Measurements from ENCODE around the gene SLC25A48.

SLC25A48 gene

DNA sequence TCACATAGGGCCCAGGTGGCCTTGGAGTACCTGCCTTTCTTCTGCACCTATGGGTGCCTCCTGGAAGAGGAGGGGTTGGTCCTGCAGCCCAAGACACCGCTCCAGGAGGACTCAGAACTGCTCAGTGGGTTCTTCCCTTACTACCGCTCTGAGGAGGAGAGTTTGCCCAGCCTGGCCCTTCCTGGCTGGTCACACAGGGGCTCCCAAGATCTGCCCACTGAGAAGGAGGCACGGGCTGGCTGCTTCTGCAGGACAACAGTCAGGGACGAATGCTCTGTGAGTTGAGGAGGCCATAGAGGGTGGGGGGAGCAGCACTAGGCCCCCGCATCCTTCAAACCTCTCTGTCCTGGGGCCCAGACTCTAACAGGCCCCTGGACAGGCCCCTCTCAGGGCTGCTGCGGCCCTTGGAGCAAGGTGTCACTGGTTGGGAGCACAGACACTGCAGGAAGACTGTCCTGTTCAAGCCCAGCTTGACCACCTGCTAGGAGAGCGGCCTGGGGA, 9.9 kb upstream of the SLC25A48 start:
- no peak overlapping the region for H2AFZ ChIP-seq (ENCODE audit: low read length)
- no peak overlapping the region for H3K4me2 ChIP-seq (ENCODE audit: low read length)
- H3K9me2 ChIP-seq (ENCODE audit: low read depth, low read length): no peaks in the 10 kb centered on the region
- no peak overlapping the region for H3K9ac ChIP-seq (ENCODE audit: low read length)
- no peaks in the 10 kb centered on the region for H3K27me3 ChIP-seq (ENCODE audit: insufficient read depth, low read length)
- H3K4me1 ChIP-seq (ENCODE audit: insufficient read depth, low read length, severe bottlenecking): no peaks in the 10 kb centered on the region
- H3K79me2 ChIP-seq (ENCODE audit: insufficient read depth, low read length): no peaks in the 10 kb centered on the region
- H3K9me3 ChIP-seq (ENCODE audit: low read length): no peaks in the 10 kb centered on the region
- no peaks in the 10 kb centered on the region for H3F3A ChIP-seq (ENCODE audit: insufficient read depth, low read length)
- no peak overlapping the region for H3K27ac ChIP-seq (ENCODE audit: low read depth, low read length, poor library complexity, severe bottlenecking)
- no peaks in the 10 kb centered on the region for H3K36me3 ChIP-seq (ENCODE audit: insufficient read depth, low read length)
- TF ChIP-seq, protein P1, sequence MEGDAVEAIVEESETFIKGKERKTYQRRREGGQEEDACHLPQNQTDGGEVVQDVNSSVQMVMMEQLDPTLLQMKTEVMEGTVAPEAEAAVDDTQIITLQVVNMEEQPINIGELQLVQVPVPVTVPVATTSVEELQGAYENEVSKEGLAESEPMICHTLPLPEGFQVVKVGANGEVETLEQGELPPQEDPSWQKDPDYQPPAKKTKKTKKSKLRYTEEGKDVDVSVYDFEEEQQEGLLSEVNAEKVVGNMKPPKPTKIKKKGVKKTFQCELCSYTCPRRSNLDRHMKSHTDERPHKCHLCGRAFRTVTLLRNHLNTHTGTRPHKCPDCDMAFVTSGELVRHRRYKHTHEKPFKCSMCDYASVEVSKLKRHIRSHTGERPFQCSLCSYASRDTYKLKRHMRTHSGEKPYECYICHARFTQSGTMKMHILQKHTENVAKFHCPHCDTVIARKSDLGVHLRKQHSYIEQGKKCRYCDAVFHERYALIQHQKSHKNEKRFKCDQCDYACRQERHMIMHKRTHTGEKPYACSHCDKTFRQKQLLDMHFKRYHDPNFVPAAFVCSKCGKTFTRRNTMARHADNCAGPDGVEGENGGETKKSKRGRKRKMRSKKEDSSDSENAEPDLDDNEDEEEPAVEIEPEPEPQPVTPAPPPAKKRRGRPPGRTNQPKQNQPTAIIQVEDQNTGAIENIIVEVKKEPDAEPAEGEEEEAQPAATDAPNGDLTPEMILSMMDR (IDR thresholded peaks at IDR 0.05; ENCODE audit: low read length): no peak
- TF ChIP-seq EZH2 (IDR thresholded peaks at IDR 0.05; ENCODE audit: borderline replicate concordance, low read length): no peak
- no peaks in the 10 kb centered on the region for H4K20me1 ChIP-seq (ENCODE audit: insufficient read depth, low read length)
- no peak overlapping the region for H3K4me3 ChIP-seq (ENCODE audit: low read depth, low read length, poor library complexity, severe bottlenecking)

DNA sequence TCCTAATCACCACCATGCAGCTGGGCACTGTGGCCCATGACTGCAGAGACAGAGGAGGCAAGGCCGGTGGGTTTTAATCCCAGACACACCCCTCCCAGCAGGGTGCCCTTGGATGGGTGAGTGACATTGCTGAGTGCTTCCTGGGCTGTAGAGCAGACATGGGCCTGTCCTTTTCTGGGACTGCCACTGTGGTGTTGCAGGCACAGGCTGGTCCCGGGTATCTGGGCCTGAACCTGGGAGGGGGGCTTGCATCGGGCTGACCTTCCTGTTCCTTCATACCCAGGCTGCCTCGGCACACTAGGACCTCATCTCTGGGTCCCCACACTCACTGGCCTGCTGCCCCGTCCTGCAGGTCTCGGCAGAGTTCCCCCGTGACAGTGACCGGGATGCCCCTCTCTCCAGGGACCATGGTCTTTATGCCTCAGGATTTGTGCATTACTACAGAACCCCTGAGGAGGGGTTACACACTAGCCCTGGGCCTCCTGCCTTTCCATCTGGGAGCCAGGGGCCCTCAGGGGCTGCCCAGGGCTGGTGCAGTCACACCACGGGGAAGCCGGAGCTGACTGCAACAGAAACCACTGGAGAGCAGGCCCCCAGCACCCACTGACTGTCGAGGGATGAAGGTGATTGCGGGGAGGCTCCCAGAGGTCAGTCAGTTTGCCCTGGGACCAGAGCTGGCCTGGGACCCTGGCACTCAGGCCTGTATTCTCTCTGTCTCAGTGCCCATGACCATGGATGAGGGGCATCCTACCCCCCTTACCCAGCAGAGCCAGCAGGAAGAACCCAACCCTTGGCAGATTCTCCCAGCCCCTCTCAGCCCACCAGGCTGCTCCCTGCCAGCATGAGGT, 8.9 kb upstream of the SLC25A48 start:
- H3F3A ChIP-seq (ENCODE audit: insufficient read depth, low read length): no peaks in the 10 kb centered on the region
- H3K9ac ChIP-seq (ENCODE audit: low read length): no peak overlapping the region
- no peak for TF ChIP-seq EZH2 (IDR thresholded peaks at IDR 0.05; ENCODE audit: borderline replicate concordance, low read length)
- TF ChIP-seq, protein P1 (IDR thresholded peaks at IDR 0.05; ENCODE audit: low read length): no peak
- H3K9me3 ChIP-seq (ENCODE audit: low read length): no peaks in the 10 kb centered on the region
- no peak overlapping the region for H3K27ac ChIP-seq (ENCODE audit: low read depth, low read length, poor library complexity, severe bottlenecking)
- H3K4me2 ChIP-seq (ENCODE audit: low read length): no peak overlapping the region
- H3K4me3 ChIP-seq (ENCODE audit: low read depth, low read length, poor library complexity, severe bottlenecking): no peak overlapping the region
- no peak overlapping the region for H2AFZ ChIP-seq (ENCODE audit: low read length)
- H3K4me1 ChIP-seq (ENCODE audit: insufficient read depth, low read length, severe bottlenecking): no peaks in the 10 kb centered on the region
- H3K79me2 ChIP-seq (ENCODE audit: insufficient read depth, low read length): no peaks in the 10 kb centered on the region
- H4K20me1 ChIP-seq (ENCODE audit: insufficient read depth, low read length): no peaks in the 10 kb centered on the region
- H3K27me3 ChIP-seq (ENCODE audit: insufficient read depth, low read length): no peaks in the 10 kb centered on the region
- no peaks in the 10 kb centered on the region for H3K9me2 ChIP-seq (ENCODE audit: low read depth, low read length)
- H3K36me3 ChIP-seq (ENCODE audit: insufficient read depth, low read length): no peaks in the 10 kb centered on the region

DNA sequence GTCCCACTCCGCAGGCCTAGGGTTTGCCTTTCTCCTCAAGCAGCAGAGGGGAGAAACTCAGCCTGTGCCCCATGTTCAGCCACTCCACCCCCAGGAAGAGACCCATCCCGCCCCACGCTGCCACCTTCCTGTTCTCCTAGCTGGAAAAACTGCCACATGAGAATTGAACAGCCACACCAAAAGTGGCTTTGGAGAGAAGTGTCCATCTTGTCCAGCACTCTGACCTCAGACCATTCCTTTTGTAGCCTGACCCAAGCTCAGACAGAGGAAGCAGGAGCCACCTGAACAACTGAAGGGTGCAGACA, 8.3 kb upstream of the SLC25A48 start:
- Histone ChIP-seq H2AFZ (ENCODE audit: low read length) (no peak overlapping the region), H3K4me2 (ENCODE audit: low read length) (no peak overlapping the region), H3K36me3 (ENCODE audit: insufficient read depth, low read length) (no peaks in the 10 kb centered on the region), H3F3A (ENCODE audit: insufficient read depth, low read length) (no peaks in the 10 kb centered on the region), H3K79me2 (ENCODE audit: insufficient read depth, low read length) (no peaks in the 10 kb centered on the region), H3K4me1 (ENCODE audit: insufficient read depth, low read length, severe bottlenecking) (no peaks in the 10 kb centered on the region), H4K20me1 (ENCODE audit: insufficient read depth, low read length) (no peaks in the 10 kb centered on the region), H3K9me2 (ENCODE audit: low read depth, low read length) (no peaks in the 10 kb centered on the region), H3K4me3 (ENCODE audit: low read depth, low read length, poor library complexity, severe bottlenecking) (no peak overlapping the region), H3K9ac (ENCODE audit: low read length) (no peak overlapping the region), H3K27me3 (ENCODE audit: insufficient read depth, low read length) (no peaks in the 10 kb centered on the region), H3K9me3 (ENCODE audit: low read length) (no peaks in the 10 kb centered on the region), H3K27ac (ENCODE audit: low read depth, low read length, poor library complexity, severe bottlenecking) (no peak overlapping the region)
- TF ChIP-seq EZH2 (IDR thresholded peaks at IDR 0.05; ENCODE audit: borderline replicate concordance, low read length): no peak
- TF ChIP-seq, protein P1 (IDR thresholded peaks at IDR 0.05; ENCODE audit: low read length): no peak
